ENCODE data around the gene SAXO1. TPM values are rescaled to one million over a fixed set of nuclear protein-coding genes. Genes with fewer than 3 reads are reported as not detected.

The SAXO1 gene
- total RNA-seq, 2 experiments from 2014 or later, result 0.07 TPM; not detected in 1

DNA sequence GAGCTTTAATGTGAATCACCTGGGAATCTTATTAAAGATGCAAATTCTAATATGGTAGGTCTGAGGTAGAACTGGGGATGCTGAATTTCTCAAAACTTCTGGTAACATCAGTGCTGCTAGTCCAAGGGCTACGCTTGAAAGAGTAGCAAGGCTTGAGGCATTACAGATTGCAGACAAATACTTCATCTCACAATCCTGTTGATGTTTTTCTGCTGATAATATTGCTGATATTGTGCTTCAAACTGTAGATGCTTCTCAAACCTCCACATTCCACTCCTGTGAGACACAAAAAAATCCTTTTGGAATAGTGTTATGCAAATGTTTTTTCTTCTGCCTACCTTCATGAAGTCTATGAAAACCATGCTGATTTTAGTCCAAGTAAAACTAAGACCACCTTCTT, 139.5 kb downstream of the SAXO1 start:
- ChIA-PET CTCF (no interaction called here), POLR2A (no interaction called here)
- peaks cover 13% of the 10 kb centered on the region for H3K9me3 Mint-ChIP-seq
- H3K4me1 Mint-ChIP-seq (ENCODE audit: low read depth), result no peaks in the 10 kb centered on the region
- H3K27me3 Mint-ChIP-seq, result peaks cover 2% of the 10 kb centered on the region
- H3K27ac Mint-ChIP-seq, result no peak overlapping the region
- no peak for ATAC-seq
- H3K36me3 Mint-ChIP-seq (ENCODE audit: low read depth), result no peaks in the 10 kb centered on the region
- DNase-seq, result no peak
- intact Hi-C loops (cut with micrococcal nuclease), result no loop called here
- no peak overlapping the region for H3K4me3 Mint-ChIP-seq
- TF ChIP-seq, protein P1, sequence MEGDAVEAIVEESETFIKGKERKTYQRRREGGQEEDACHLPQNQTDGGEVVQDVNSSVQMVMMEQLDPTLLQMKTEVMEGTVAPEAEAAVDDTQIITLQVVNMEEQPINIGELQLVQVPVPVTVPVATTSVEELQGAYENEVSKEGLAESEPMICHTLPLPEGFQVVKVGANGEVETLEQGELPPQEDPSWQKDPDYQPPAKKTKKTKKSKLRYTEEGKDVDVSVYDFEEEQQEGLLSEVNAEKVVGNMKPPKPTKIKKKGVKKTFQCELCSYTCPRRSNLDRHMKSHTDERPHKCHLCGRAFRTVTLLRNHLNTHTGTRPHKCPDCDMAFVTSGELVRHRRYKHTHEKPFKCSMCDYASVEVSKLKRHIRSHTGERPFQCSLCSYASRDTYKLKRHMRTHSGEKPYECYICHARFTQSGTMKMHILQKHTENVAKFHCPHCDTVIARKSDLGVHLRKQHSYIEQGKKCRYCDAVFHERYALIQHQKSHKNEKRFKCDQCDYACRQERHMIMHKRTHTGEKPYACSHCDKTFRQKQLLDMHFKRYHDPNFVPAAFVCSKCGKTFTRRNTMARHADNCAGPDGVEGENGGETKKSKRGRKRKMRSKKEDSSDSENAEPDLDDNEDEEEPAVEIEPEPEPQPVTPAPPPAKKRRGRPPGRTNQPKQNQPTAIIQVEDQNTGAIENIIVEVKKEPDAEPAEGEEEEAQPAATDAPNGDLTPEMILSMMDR (IDR thresholded peaks at IDR 0.05), result no peak

DNA sequence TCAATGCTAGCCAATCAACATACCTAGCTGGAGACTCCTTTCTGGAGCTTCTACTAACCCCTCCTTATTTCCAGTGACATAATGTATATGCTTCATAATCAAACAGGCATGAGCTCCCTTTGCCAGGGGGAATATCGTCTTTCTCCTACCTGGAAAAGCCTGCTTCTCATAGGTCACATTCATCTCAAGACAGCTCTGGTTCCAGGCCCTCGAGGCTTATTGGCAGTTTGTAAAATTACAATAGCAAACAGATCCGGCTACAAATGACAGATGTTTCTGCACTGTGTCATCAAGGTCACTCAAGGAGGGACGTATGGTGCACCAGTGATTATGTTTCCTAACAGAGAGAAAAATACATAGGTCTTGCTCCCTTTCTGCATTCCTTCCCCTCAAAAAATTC, 140.0 kb downstream of the SAXO1 start:
- intact Hi-C loops (cut with micrococcal nuclease), result no loop called here
- no peak for ATAC-seq
- Mint-ChIP-seq H3K4me3 (no peak overlapping the region), H3K36me3 (ENCODE audit: low read depth) (no peaks in the 10 kb centered on the region), H3K9me3 (peaks cover 13% of the 10 kb centered on the region), H3K27ac (no peak overlapping the region), H3K4me1 (ENCODE audit: low read depth) (no peaks in the 10 kb centered on the region), H3K27me3 (peaks cover 2% of the 10 kb centered on the region)
- no peak for DNase-seq
- POLR2A ChIA-PET, result no interaction called here
- TF ChIP-seq, protein P1 (IDR thresholded peaks at IDR 0.05), result no peak
- CTCF ChIA-PET, result no interaction called here

DNA sequence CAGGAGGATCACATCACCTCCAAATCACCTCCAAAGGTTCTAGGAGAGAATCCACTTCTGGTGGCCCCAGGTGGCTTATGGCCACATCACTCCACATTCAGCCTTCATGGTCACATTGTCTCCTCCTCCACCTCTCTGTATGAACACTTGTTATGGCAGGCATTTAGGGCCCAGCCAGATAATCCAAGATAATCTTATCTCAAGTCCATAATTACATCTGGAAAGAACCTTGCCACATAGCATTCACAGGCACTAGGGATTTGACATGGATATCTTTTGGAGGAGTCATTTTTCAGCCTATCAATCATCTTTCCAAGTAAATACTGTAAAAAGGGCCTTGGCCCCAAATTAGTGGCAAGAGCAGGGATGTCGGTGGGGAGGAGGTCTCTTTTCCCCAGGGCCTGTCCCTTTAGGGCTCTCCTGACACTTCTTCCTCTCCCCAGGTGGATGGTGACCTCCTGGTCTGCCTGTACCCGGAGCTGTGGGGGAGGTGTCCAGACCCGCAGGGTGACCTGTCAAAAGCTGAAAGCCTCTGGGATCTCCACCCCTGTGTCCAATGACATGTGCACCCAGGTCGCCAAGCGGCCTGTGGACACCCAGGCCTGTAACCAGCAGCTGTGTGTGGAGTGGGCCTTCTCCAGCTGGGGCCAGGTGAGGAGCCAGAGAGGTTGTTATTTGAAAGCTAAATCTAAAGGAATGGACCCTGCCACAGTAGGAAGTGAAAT, 140.9 kb downstream of the SAXO1 start:
- ATAC-seq (no peak), DNase-seq (no peak)
- TF ChIP-seq, protein P1 (IDR thresholded peaks at IDR 0.05), result no peak
- H3K27me3 Mint-ChIP-seq, result no peaks in the 10 kb centered on the region
- CTCF ChIA-PET, result no interaction called here
- no peaks in the 10 kb centered on the region for H3K36me3 Mint-ChIP-seq (ENCODE audit: low read depth)
- H3K27ac Mint-ChIP-seq, result no peak overlapping the region
- H3K4me1 Mint-ChIP-seq (ENCODE audit: low read depth), result no peaks in the 10 kb centered on the region
- H3K4me3 Mint-ChIP-seq, result no peak overlapping the region
- intact Hi-C loops (cut with micrococcal nuclease), result no loop called here
- H3K9me3 Mint-ChIP-seq, result peaks cover 13% of the 10 kb centered on the region
- POLR2A ChIA-PET, result no interaction called here

DNA sequence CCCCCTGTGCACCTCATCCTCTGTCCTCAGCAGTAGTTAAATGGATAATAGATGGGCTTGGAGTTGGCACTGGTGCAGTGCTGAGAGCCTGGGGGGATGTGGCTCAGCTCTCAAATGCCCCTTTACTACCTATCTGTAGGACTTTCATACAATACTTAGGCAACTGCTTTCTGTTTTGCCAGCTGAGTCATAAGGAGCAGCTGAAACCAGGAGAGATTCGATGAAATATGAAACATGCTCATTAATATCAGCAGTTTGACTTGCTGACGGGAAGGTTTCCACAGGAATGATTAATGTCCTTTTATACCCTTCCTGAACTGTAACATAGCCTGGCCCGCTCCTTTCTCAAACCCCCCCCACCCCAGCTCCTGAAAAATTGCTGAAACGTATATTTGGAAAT, 142.6 kb downstream of the SAXO1 start:
- intact Hi-C loops (cut with micrococcal nuclease), result no loop called here

DNA sequence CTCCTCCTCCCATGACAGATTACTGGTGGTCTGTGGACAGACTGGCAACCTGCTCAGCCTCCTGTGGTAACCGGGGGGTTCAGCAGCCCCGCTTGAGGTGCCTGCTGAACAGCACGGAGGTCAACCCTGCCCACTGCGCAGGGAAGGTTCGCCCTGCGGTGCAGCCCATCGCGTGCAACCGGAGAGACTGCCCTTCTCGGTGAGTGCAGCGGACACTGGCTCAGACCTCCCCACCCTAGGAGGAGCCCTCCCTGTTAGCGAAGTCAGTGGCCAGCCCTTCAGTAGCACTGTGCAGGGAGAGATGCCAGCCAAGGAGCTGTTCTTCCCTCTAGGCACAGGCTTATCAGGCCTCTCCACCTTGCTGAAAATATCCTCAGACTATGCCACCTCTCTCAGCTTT, 143.5 kb downstream of the SAXO1 start:
- TF ChIP-seq, protein P1 (IDR thresholded peaks at IDR 0.05), result no peak
- no peak overlapping the region for H3K4me3 Mint-ChIP-seq
- H3K27ac Mint-ChIP-seq, result no peak overlapping the region
- ATAC-seq, result no peak
- ChIA-PET POLR2A (no interaction called here), CTCF (interaction anchor here (1.0 kb wide), 1 partner anchor 139 kb away, joined by 3 read pairs; no protein-coding TSS in a partner anchor)
- DNase-seq, result no peak
- peaks cover 2% of the 10 kb centered on the region for H3K9me3 Mint-ChIP-seq
- intact Hi-C loops (cut with micrococcal nuclease), result no loop called here
- H3K27me3 Mint-ChIP-seq, result peaks cover 3% of the 10 kb centered on the region
- no peaks in the 10 kb centered on the region for H3K36me3 Mint-ChIP-seq (ENCODE audit: low read depth)
- no peaks in the 10 kb centered on the region for H3K4me1 Mint-ChIP-seq (ENCODE audit: low read depth)

More for the DNA sequence above, 142.6 kb downstream of the SAXO1 start:
- Mint-ChIP-seq H3K36me3 (ENCODE audit: low read depth) (no peaks in the 10 kb centered on the region), H3K27ac (no peak overlapping the region), H3K9me3 (peaks cover 5% of the 10 kb centered on the region), H3K4me1 (ENCODE audit: low read depth) (no peaks in the 10 kb centered on the region), H3K4me3 (no peak overlapping the region), H3K27me3 (peaks cover under 1% of the 10 kb centered on the region)
- ATAC-seq, result no peak
- TF ChIP-seq, protein P1 (IDR thresholded peaks at IDR 0.05), result no peak
- DNase-seq, result no peak
- CTCF ChIA-PET, result no interaction called here
- POLR2A ChIA-PET, result no interaction called here
